HepG2 (cell line): ENCODE results near the gene SLC6A9. TPM values are rescaled to one million over a fixed set of nuclear protein-coding genes. Genes with fewer than 3 reads are reported as not detected.

ENCODE experiments used
- ATF5 ChIP-seq: sonication (generic); formaldehyde crosslinking; IDR thresholded peaks from 2 replicates; pipeline ENCODE4 v1.4.0; 2020; ENCODE audit warnings: mild to moderate bottlenecking, low read depth, missing genetic modification reagents
- EHMT2 ChIP-seq: fragments of 200-600 bp; sonication (generic); IDR thresholded peaks from 2 replicates; pipeline ENCODE4 v1.7.0; 2017; ENCODE audit warnings: antibody characterized with exemption, low read depth, low read length, borderline replicate concordance
- ETV5 ChIP-seq: IDR thresholded peaks from 2 replicates; pipeline ENCODE4 v1.6.1; 2018; ENCODE audit warnings: missing biosample characterization, missing genetic modification reagents, inconsistent platforms, borderline replicate concordance
- FIP1L1 ChIP-seq: fragments of 200-400 bp; formaldehyde crosslinking; IDR thresholded peaks from 2 replicates; pipeline ENCODE4 v1.6.1; 2018; ENCODE audit warnings: low read depth, mild to moderate bottlenecking, low read length, moderate library complexity, borderline replicate concordance; ENCODE audit not compliant: insufficient read depth
- FOXO4 ChIP-seq: sonication (generic); formaldehyde crosslinking; conservative IDR thresholded peaks from 2 replicates; pipeline ENCODE4 v1.8.1; 2023; ENCODE audit warnings: missing genetic modification reagents
- HNRNPK ChIP-seq: fragments of 200-400 bp; formaldehyde crosslinking; IDR thresholded peaks from 2 replicates; pipeline ENCODE4 v1.6.1; 2018; ENCODE audit warnings: low read length, low read depth, moderate library complexity, mild to moderate bottlenecking; ENCODE audit not compliant: poor library complexity, severe bottlenecking
- KAT8 ChIP-seq: IDR thresholded peaks from 2 replicates; pipeline ENCODE4 v1.6.1; 2016; ENCODE audit warnings: missing genetic modification reagents, missing compliant biosample characterization
- NR2C2 ChIP-seq: sonication (generic); formaldehyde crosslinking; IDR thresholded peaks from 2 replicates; pipeline ENCODE4 v1.4.0; 2020; ENCODE audit warnings: missing genetic modification reagents, mild to moderate bottlenecking, moderate library complexity, borderline replicate concordance
- NR2F1 ChIP-seq, 2 experiments: fragments of 450-650 bp in 1 of 2; formaldehyde crosslinking in 1 of 2; IDR thresholded peaks; 2 replicates each; pipeline versions ENCODE4 v1.5.0 to v1.6.1; 2016 to 2020; ENCODE audit warnings: mild to moderate bottlenecking in 1 of 2, missing compliant biosample characterization in 1 of 2, missing genetic modification reagents in 1 of 2, moderate library complexity in 1 of 2
- PHF20 ChIP-seq: sonication (generic); formaldehyde crosslinking; IDR thresholded peaks from 2 replicates; pipeline ENCODE4 v1.5.0; 2020; ENCODE audit warnings: mild to moderate bottlenecking, missing genetic modification reagents
- SUZ12 ChIP-seq: fragments of 150-350 bp; IDR thresholded peaks from 2 replicates; pipeline ENCODE4 v1.6.1; 2014; ENCODE audit warnings: low read depth, low read length
- TERF1 ChIP-seq: sonication (generic); formaldehyde crosslinking; IDR thresholded peaks from 2 replicates; pipeline ENCODE4 v1.8.0; 2022; ENCODE audit warnings: mild to moderate bottlenecking, missing genetic modification reagents, moderate library complexity
- THAP9 ChIP-seq: sonication (generic); formaldehyde crosslinking; IDR thresholded peaks from 2 replicates; pipeline ENCODE4; 2020; ENCODE audit warnings: missing genetic modification reagents, mild to moderate bottlenecking, borderline replicate concordance
- TRIM24 ChIP-seq: sonication (generic); formaldehyde crosslinking; IDR thresholded peaks from 2 replicates; pipeline ENCODE4 v1.8.0; 2022; ENCODE audit warnings: mild to moderate bottlenecking, missing genetic modification reagents
- ZEB1 ChIP-seq: IDR thresholded peaks from 2 replicates; pipeline ENCODE4 v1.6.1; 2012; ENCODE audit warnings: mild to moderate bottlenecking, low read depth, inconsistent platforms; ENCODE audit not compliant: insufficient replicate concordance
- ZFP37 ChIP-seq: sonication (generic); formaldehyde crosslinking; IDR thresholded peaks from 2 replicates; pipeline ENCODE4 v1.4.0; 2020; ENCODE audit warnings: missing genetic modification reagents, borderline replicate concordance
- ZKSCAN1 ChIP-seq: fragments of 150-350 bp; IDR thresholded peaks from 2 replicates; pipeline ENCODE4 v1.6.1; 2014; ENCODE audit warnings: low read length
- ZNF30 ChIP-seq: sonication (generic); formaldehyde crosslinking; IDR thresholded peaks from 2 replicates; pipeline ENCODE4 v1.5.0; 2020; ENCODE audit warnings: mild to moderate bottlenecking, missing genetic modification reagents
- ZNF512 ChIP-seq: sonication (generic); formaldehyde crosslinking; IDR thresholded peaks from 2 replicates; pipeline ENCODE4 v1.4.0; 2020; ENCODE audit warnings: mild to moderate bottlenecking, missing genetic modification reagents
- ZNF724P ChIP-seq: sonication (generic); formaldehyde crosslinking; IDR thresholded peaks from 2 replicates; pipeline ENCODE4 v1.8.0; 2022; ENCODE audit warnings: missing genetic modification reagents, borderline replicate concordance
- ZNF761 ChIP-seq: sonication (generic); formaldehyde crosslinking; conservative IDR thresholded peaks from 2 replicates; pipeline ENCODE4 v1.4.0; 2020; ENCODE audit warnings: mild to moderate bottlenecking, missing genetic modification reagents
- polyA plus RNA-seq, 8 experiments: library from polyadenylated mRNA; depleted of rRNA in 3 of 8; stranded (reverse) in 7 of 8; unstranded in 1 of 8; fragments of >200 nt; fragmentation: Illumina TruSeq in 4 of 8; extraction: Trizol in 4 of 8; gene quantifications; 2 replicates each; pipeline versions ENCODE4 v1.2.1 to v1.2.3, GENCODE V29; 2011 to 2016; ENCODE audit warnings: low read depth in 4 of 8, missing spikeins in 1 of 8, mixed read lengths in 1 of 8; ENCODE audit not compliant: insufficient read depth in 1 of 8
- total RNA-seq, 5 experiments: library from RNA; depleted of rRNA; stranded (reverse); fragments of >200 nt; fragmentation: Illumina TruSeq; extraction: Trizol; gene quantifications; 2 replicates each; pipeline ENCODE4 v1.2.3, GENCODE V29; 2016; ENCODE audit warnings: low read depth in 1 of 5

The SLC6A9 gene
- total and polyA plus RNA-seq, 2 of the 13 experiments (the other 11 are each of a cell fraction or from before 2014, with no cell fraction given): 8.5 to 9.9 TPM

GRCh38 chr1:43974443-43975248 is 56.6 kb downstream of the SLC6A9 start, which contains the start of gene ATP6V0B (continued):
- TF ChIP-seq ATF5: no peak; the same call in 1 of the 2 replicates
- TF ChIP-seq ETV5 (CRISPR knock-in tag): no peak; the same call in 1 of the 2 replicates
- TF ChIP-seq EHMT2: no peak
- TF ChIP-seq HNRNPK: no peak
- no peak for TF ChIP-seq FIP1L1
- no peak for TF ChIP-seq ZNF761 (CRISPR knock-in tag)
- no peak for TF ChIP-seq TRIM24
- peak; percentile 92 for TF ChIP-seq NR2C2
- no peak for TF ChIP-seq TERF1 (CRISPR knock-in tag)
- no peak for TF ChIP-seq FOXO4 (CRISPR knock-in tag)
- peak; percentile 82 for TF ChIP-seq KAT8 (CRISPR knock-in tag)
- TF ChIP-seq ZNF30 (CRISPR knock-in tag): no peak; the same call in 1 of the 2 replicates
- no peak for TF ChIP-seq ZKSCAN1
- peak; percentile 43; the same call in 1 of the 2 replicates for TF ChIP-seq THAP9 (CRISPR knock-in tag)
- no peak for TF ChIP-seq ZNF512 (CRISPR knock-in tag)
- no peak for TF ChIP-seq ZFP37 (CRISPR knock-in tag)
- peak; percentile 58 for TF ChIP-seq SUZ12
- TF ChIP-seq ZNF724P: no peak
- TF ChIP-seq NR2F1 (CRISPR knock-in tag; IDR thresholded peaks at IDR 0.05): no peak
- peak; percentile 20 for TF ChIP-seq ZEB1
- TF ChIP-seq PHF20 (CRISPR knock-in tag): peak; percentile 77
